Panc1 (cell line): ENCODE measurements around the gene MEIS2. TPM values are rescaled to one million over a fixed set of nuclear protein-coding genes. Genes with fewer than 3 reads are reported as not detected.

Source experiments
- ATAC-seq: fragments of 200-7000 bp; cut with Tn5 transposase; 2 replicates; pipeline ENCODE4 v1.9.1; 2020; ENCODE audit warnings: mild to moderate bottlenecking, moderate library complexity
- BruUV-seq: library from RNA; stranded (reverse); fragments of 400-500 nt; replicated peaks from 2 replicates; lab custom pipeline; 2021; lab: Mats Ljungman, UMichigan
- CTCF ChIA-PET: fragments of 300-600 bp; sonication (Branson Sonifier 250); formaldehyde crosslinking; loops from one replicate; lab custom pipeline; 2022; ENCODE audit warnings: antibody characterized with exemption; lab: Charles Lee
- POLR2A ChIA-PET: fragments of 300-600 bp; sonication (Branson Sonifier 250); formaldehyde crosslinking; loops from one replicate; lab custom pipeline; 2022; ENCODE audit warnings: antibody characterized with exemption; lab: Charles Lee
- DNase-seq: peaks from one replicate; pipeline ENCODE4 v3.0.0-alpha.2; 2010; ENCODE audit warnings: low read depth, low spot score
- H3K27ac ChIP-seq: 2 replicates; pipeline ENCODE4 v1.5.1; 2011; ENCODE audit warnings: mild to moderate bottlenecking, low read length, inconsistent platforms
- H3K27me3 ChIP-seq: fragments of 200-500 bp; sonication (Bioruptor generic); 2 replicates; pipeline ENCODE4 v1.6.0; 2014; ENCODE audit warnings: low read length, inconsistent platforms; ENCODE audit not compliant: control insufficient read depth, insufficient read depth
- H3K36me3 ChIP-seq: fragments of 200-500 bp; sonication (Bioruptor generic); 2 replicates; pipeline ENCODE4 v1.5.1; 2014; ENCODE audit warnings: inconsistent platforms, mild to moderate bottlenecking, low read length, moderate library complexity; ENCODE audit not compliant: control insufficient read depth, insufficient read depth
- H3K4me1 ChIP-seq: 2 replicates; pipeline ENCODE4 v1.5.1; 2011; ENCODE audit warnings: inconsistent platforms, mild to moderate bottlenecking, low read length, moderate library complexity; ENCODE audit not compliant: control insufficient read depth, insufficient read depth
- H3K4me3 ChIP-seq, 2 experiments: 2 replicates each; pipeline ENCODE4 v1.5.1; 2011 to 2012; ENCODE audit warnings: low read depth in 2 of 2, low read length in 2 of 2, mild to moderate bottlenecking in 2 of 2, inconsistent platforms in 1 of 2, moderate library complexity in 1 of 2
- H3K9me3 ChIP-seq: fragments of 200-500 bp; sonication (Bioruptor generic); 2 replicates; pipeline ENCODE4 v1.5.1; 2014; ENCODE audit warnings: low read depth, mild to moderate bottlenecking, inconsistent platforms, low read length, moderate library complexity; ENCODE audit not compliant: control insufficient read depth, insufficient read depth
- CTCF ChIP-seq: fragments of 450-650 bp; IDR thresholded peaks from 2 replicates; pipeline ENCODE4 v1.5.1; 2017; ENCODE audit warnings: mild to moderate bottlenecking
- POLR2AphosphoS5 ChIP-seq: IDR thresholded peaks from 2 replicates; pipeline ENCODE4 v1.6.1; 2012; ENCODE audit warnings: mild to moderate bottlenecking, low read depth, low read length, moderate library complexity
- SIN3A ChIP-seq: IDR thresholded peaks from 2 replicates; pipeline ENCODE4 v1.6.1; 2012; ENCODE audit warnings: low read depth, mild to moderate bottlenecking, low read length, moderate library complexity, borderline replicate concordance; ENCODE audit not compliant: insufficient read depth
- TCF7L2 ChIP-seq: IDR thresholded peaks from 2 replicates; pipeline ENCODE4 v1.6.1; 2011; ENCODE audit warnings: mild to moderate bottlenecking, low read depth, low read length, inconsistent platforms
- in situ Hi-C: cut with HindIII; loops from 2 replicates; pipeline ENCODE4 v1.10.0; 2016; ENCODE audit warnings: low sequenced_read_pairs, low pct_unique_long_range_greater_than_20kb
- intact Hi-C: fragments of 100-400 bp; cut with micrococcal nuclease; formaldehyde crosslinking; loops from one replicate; pipeline ENCODE4 v1.10.0; 2022; ENCODE audit not compliant: unreplicated experiment
- total RNA-seq: library from RNA; stranded (reverse); gene quantifications from one replicate; pipeline ENCODE4 v1.2.1, GENCODE V29; 2021; ENCODE audit not compliant: unreplicated experiment
- TF ChIP-seq, protein P1 (sequence below), 2 experiments: IDR thresholded peaks; 2 replicates each; pipeline ENCODE4 v1.6.1; 2011 to 2012; ENCODE audit warnings: low read depth in 2 of 2, control low read depth in 1 of 2, low read length in 1 of 2, mild to moderate bottlenecking in 1 of 2, moderate library complexity in 1 of 2; ENCODE audit not compliant: insufficient read depth in 1 of 2

MEIS2 gene
- total RNA-seq, 1 experiment from 2014 or later: 9.3 TPM

DNA sequence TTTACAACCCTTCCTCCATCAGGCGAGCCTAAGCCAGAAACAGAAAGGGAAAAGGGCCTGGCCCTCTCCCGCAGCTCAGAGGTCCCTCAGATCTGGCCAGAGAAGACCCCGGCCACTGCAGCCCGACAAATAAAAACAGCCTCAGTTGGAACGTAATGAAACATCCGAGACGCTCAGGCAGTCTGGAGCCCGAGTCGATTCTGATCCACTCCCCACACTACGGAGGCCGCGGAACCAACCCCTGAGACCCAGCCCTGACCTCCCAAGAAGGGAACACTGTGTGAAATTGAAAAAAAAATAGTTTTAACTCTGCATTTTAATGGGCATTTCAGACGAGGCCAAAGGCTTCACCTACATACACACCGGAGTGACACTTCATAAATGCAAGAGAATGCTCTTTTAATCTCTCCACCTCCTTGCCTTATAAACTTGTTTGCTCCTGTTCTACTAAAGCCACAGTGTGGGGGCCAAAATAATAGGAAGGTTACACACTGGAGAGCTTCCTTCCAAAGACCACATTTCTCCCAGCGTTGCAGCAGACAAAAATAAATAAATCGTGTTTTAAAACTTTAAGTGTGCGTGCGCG, 3.7 kb downstream of the MEIS2 start:
- no peak for DNase-seq
- TF ChIP-seq TCF7L2 (no peak), CTCF (no peak), SIN3A (no peak), POLR2AphosphoS5 (no peak)
- TF ChIP-seq, protein P1, sequence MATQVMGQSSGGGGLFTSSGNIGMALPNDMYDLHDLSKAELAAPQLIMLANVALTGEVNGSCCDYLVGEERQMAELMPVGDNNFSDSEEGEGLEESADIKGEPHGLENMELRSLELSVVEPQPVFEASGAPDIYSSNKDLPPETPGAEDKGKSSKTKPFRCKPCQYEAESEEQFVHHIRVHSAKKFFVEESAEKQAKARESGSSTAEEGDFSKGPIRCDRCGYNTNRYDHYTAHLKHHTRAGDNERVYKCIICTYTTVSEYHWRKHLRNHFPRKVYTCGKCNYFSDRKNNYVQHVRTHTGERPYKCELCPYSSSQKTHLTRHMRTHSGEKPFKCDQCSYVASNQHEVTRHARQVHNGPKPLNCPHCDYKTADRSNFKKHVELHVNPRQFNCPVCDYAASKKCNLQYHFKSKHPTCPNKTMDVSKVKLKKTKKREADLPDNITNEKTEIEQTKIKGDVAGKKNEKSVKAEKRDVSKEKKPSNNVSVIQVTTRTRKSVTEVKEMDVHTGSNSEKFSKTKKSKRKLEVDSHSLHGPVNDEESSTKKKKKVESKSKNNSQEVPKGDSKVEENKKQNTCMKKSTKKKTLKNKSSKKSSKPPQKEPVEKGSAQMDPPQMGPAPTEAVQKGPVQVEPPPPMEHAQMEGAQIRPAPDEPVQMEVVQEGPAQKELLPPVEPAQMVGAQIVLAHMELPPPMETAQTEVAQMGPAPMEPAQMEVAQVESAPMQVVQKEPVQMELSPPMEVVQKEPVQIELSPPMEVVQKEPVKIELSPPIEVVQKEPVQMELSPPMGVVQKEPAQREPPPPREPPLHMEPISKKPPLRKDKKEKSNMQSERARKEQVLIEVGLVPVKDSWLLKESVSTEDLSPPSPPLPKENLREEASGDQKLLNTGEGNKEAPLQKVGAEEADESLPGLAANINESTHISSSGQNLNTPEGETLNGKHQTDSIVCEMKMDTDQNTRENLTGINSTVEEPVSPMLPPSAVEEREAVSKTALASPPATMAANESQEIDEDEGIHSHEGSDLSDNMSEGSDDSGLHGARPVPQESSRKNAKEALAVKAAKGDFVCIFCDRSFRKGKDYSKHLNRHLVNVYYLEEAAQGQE (IDR thresholded peaks at IDR 0.05; ENCODE audit: insufficient read depth in 1 of 2, low read depth in 2 of 2, low read length in 1 of 2): no peak
- Histone ChIP-seq H3K4me3 (peak overlapping the region in 1 of 2 experiments; percentile 66; a peak in 2 of 4 replicates), H3K27me3 (no peaks in the 10 kb centered on the region), H3K4me1 (peaks cover 24% of the 10 kb centered on the region), H3K9me3 (no peaks in the 10 kb centered on the region), H3K36me3 (no peaks in the 10 kb centered on the region; the same call in 1 of the 2 replicates), H3K27ac (no peak overlapping the region)
- CTCF ChIA-PET: no interaction called here
- no TSS peak for BruUV-seq
- in situ Hi-C loops (no loop called here), intact Hi-C loops (no loop called here)
- POLR2A ChIA-PET: no interaction called here
- no peak for ATAC-seq

GRCh38 chr15:37095770-37096557, 4.4 kb downstream of the MEIS2 start:
- intact Hi-C loops (no loop called here), in situ Hi-C loops (no loop called here)
- no peaks in the 10 kb centered on the region for H3K27me3 ChIP-seq
- H3K4me3 ChIP-seq: peak overlapping the region in 1 of 2 experiments; percentile 66; a peak in 1 of 4 replicates
- DNase-seq (no peak), ATAC-seq (no peak)
- ChIA-PET POLR2A (no interaction called here), CTCF (no interaction called here)
- H3K4me1 ChIP-seq: peaks cover 24% of the 10 kb centered on the region
- TF ChIP-seq CTCF (no peak), TCF7L2 (no peak), SIN3A (no peak), POLR2AphosphoS5 (no peak)
- TF ChIP-seq, protein P1 (IDR thresholded peaks at IDR 0.05; ENCODE audit: insufficient read depth in 1 of 2, low read depth in 2 of 2, low read length in 1 of 2): no peak
- no peaks in the 10 kb centered on the region; the same call in 1 of the 2 replicates for H3K36me3 ChIP-seq
- no TSS peak for BruUV-seq
- H3K27ac ChIP-seq: no peak overlapping the region
- no peaks in the 10 kb centered on the region for H3K9me3 ChIP-seq
